K562 (cell line): ENCODE results near the gene KIFC3.

Experiments used
- NR1H2 ChIP-seq: sonication (generic); formaldehyde crosslinking; IDR thresholded peaks from 2 replicates; pipeline ENCODE4 v1.4.0; 2020; ENCODE audit warnings: mild to moderate bottlenecking, missing genetic modification reagents
- POLR2AphosphoS5 ChIP-seq: IDR thresholded peaks from 2 replicates; pipeline ENCODE4 v1.6.1; 2011; ENCODE audit warnings: mild to moderate bottlenecking, low read depth, low read length, moderate library complexity; ENCODE audit not compliant: control insufficient read depth, insufficient read depth
- TF ChIP-seq, protein P1 (sequence below): fragments of 150-350 bp; conservative IDR thresholded peaks from 2 replicates; pipeline ENCODE4 v1.6.1; 2014; ENCODE audit warnings: low read length
- TF ChIP-seq, protein P2 (sequence below): fragments of 250-450 bp; sonication (Bioruptor Pico); IDR thresholded peaks from 2 replicates; pipeline ENCODE4 v1.4.0; 2020; ENCODE audit warnings: mild to moderate bottlenecking

DNA sequence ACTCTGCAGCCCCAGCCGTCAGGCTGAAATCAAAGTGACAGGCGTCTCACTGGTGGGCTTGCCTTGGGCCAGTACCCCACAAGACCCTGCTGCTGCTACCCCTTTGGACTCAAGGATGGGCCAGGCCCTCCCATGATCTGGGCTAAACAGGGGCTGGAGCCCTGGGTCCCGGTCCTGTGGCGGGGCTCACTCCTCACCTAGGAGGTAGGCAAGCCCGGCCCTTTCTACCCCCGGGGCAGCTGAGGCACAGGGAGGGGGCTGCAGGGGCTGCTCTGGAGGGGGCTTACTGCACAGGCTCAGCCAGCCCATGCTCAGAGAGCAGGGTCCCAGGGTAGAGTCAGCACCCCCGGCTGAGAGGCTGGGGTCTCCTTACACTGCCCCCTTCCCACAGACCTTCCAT is 43.2 kb downstream of the KIFC3 start:
- TF ChIP-seq, protein P1, sequence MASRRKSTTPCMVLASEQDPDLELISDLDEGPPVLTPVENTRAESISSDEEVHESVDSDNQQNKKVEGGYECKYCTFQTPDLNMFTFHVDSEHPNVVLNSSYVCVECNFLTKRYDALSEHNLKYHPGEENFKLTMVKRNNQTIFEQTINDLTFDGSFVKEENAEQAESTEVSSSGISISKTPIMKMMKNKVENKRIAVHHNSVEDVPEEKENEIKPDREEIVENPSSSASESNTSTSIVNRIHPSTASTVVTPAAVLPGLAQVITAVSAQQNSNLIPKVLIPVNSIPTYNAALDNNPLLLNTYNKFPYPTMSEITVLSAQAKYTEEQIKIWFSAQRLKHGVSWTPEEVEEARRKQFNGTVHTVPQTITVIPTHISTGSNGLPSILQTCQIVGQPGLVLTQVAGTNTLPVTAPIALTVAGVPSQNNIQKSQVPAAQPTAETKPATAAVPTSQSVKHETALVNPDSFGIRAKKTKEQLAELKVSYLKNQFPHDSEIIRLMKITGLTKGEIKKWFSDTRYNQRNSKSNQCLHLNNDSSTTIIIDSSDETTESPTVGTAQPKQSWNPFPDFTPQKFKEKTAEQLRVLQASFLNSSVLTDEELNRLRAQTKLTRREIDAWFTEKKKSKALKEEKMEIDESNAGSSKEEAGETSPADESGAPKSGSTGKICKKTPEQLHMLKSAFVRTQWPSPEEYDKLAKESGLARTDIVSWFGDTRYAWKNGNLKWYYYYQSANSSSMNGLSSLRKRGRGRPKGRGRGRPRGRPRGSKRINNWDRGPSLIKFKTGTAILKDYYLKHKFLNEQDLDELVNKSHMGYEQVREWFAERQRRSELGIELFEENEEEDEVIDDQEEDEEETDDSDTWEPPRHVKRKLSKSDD, result no peak
- TF ChIP-seq POLR2AphosphoS5 (no peak), NR1H2 (CRISPR knock-in tag) (no peak)
- TF ChIP-seq, protein P2, sequence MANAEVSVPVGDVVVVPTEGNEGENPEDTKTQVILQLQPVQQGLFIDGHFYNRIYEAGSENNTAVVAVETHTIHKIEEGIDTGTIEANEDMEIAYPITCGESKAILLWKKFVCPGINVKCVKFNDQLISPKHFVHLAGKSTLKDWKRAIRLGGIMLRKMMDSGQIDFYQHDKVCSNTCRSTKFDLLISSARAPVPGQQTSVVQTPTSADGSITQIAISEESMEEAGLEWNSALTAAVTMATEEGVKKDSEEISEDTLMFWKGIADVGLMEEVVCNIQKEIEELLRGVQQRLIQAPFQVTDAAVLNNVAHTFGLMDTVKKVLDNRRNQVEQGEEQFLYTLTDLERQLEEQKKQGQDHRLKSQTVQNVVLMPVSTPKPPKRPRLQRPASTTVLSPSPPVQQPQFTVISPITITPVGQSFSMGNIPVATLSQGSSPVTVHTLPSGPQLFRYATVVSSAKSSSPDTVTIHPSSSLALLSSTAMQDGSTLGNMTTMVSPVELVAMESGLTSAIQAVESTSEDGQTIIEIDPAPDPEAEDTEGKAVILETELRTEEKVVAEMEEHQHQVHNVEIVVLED (CRISPR knock-in tag), result no peak
